HepG2 (cell line): Measurements from ENCODE around the gene TMEM97. TPM values are rescaled to one million over a fixed set of nuclear protein-coding genes. Genes with fewer than 3 reads are reported as not detected.

Experiments used
- ARNT ChIP-seq: fragments of 450-650 bp; IDR thresholded peaks from 2 replicates; pipeline ENCODE4 v1.6.1; 2017
- ATRX ChIP-seq: sonication (generic); formaldehyde crosslinking; IDR thresholded peaks from 2 replicates; pipeline ENCODE4 v1.4.0; 2020; ENCODE audit warnings: missing genetic modification reagents, borderline replicate concordance
- ESRRA ChIP-seq: sonication (generic); formaldehyde crosslinking; IDR thresholded peaks from 2 replicates; pipeline ENCODE4 v1.5.1; 2020; ENCODE audit warnings: mild to moderate bottlenecking, low read depth, missing genetic modification reagents
- NFKB2 ChIP-seq: sonication (generic); formaldehyde crosslinking; IDR thresholded peaks from 2 replicates; pipeline ENCODE4 v1.4.0; 2020; ENCODE audit warnings: missing genetic modification reagents, borderline replicate concordance
- NPAS2 ChIP-seq: sonication (generic); formaldehyde crosslinking; IDR thresholded peaks from 2 replicates; pipeline ENCODE4 v1.8.0; 2022; ENCODE audit warnings: mild to moderate bottlenecking, missing genetic modification reagents, borderline replicate concordance
- PAX8 ChIP-seq: sonication (generic); formaldehyde crosslinking; IDR thresholded peaks from 2 replicates; pipeline ENCODE4 v1.8.0; 2022; ENCODE audit warnings: mild to moderate bottlenecking, missing genetic modification reagents, borderline replicate concordance
- SUZ12 ChIP-seq: fragments of 150-350 bp; IDR thresholded peaks from 2 replicates; pipeline ENCODE4 v1.6.1; 2014; ENCODE audit warnings: low read depth, low read length
- ZNF281 ChIP-seq: sonication (generic); formaldehyde crosslinking; IDR thresholded peaks from 2 replicates; pipeline ENCODE4 v1.4.0; 2020; ENCODE audit warnings: missing genetic modification reagents, borderline replicate concordance
- polyA plus RNA-seq, 8 experiments: library from polyadenylated mRNA; depleted of rRNA in 3 of 8; stranded (reverse) in 7 of 8; unstranded in 1 of 8; fragments of >200 nt; fragmentation: Illumina TruSeq in 4 of 8; extraction: Trizol in 4 of 8; gene quantifications; 2 replicates each; pipeline versions ENCODE4 v1.2.1 to v1.2.3, GENCODE V29; 2011 to 2016; ENCODE audit warnings: low read depth in 4 of 8, missing spikeins in 1 of 8, mixed read lengths in 1 of 8; ENCODE audit not compliant: insufficient read depth in 1 of 8
- total RNA-seq, 5 experiments: library from RNA; depleted of rRNA; stranded (reverse); fragments of >200 nt; fragmentation: Illumina TruSeq; extraction: Trizol; gene quantifications; 2 replicates each; pipeline ENCODE4 v1.2.3, GENCODE V29; 2016; ENCODE audit warnings: low read depth in 1 of 5
- TF ChIP-seq, protein P1 (sequence below): sonication (generic); formaldehyde crosslinking; IDR thresholded peaks from 2 replicates; pipeline ENCODE4 v1.4.0; 2020; ENCODE audit warnings: missing genetic modification reagents, mild to moderate bottlenecking, borderline replicate concordance
- TF ChIP-seq, protein P2 (sequence below): sonication (generic); formaldehyde crosslinking; IDR thresholded peaks from 2 replicates; pipeline ENCODE4 v1.4.0; 2020; ENCODE audit warnings: missing genetic modification reagents

TMEM97 gene
- total and polyA plus RNA-seq, 2 of the 13 experiments (the other 11 are each of a cell fraction or from before 2014, with no cell fraction given) = 69.6 to 137 TPM

DNA sequence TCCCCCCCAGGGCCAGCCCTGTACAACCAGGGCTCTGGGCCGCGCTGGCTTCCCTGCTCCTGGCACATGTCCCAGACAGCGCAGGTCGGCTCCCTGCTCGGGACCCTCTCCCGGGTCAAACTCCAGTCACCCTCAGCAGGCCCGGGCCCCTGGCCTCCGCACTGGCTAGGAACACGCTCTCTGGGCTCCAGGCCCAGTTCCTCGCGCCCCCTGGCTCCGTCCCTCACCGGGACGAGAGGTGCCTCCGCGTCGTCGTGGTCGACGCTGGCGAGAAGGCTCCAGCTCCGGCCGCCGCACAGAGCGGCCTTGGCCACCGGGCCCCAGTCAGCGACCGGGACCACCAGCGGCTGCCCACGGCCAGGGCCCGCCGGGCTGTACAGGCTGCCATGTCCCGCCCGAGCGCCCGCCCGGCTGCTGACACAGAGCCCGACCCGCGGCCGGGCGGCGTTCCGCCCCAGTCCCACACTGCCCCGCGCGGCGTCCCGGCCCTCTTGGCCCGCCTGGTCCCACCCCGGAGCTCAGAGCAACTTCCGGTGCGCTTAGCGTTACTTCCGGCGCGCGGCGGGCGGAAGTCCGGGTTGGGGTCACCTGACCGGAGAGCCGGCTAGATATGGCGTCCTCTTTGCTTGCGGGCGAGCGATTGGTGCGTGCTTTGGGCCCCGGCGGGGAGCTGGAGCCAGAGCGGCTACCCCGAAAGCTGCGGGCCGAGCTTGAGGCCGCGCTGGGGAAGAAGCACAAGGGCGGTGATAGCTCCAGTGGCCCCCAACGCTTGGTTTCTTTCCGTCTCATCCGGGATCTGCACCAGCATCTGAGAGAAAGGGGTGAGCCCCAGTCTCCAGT, 38.3 kb downstream of the TMEM97 start, which contains the start of gene POLDIP2 (continued):
- TF ChIP-seq ZNF281 (CRISPR knock-in tag) (0 out of 2 replicates have a peak, but pooled peaks have one; percentile 46), PAX8 (CRISPR knock-in tag) (peak; percentile 85; the same call in 1 of the 2 replicates), ESRRA (CRISPR knock-in tag) (peak; percentile 66; the same call in 1 of the 2 replicates), ARNT (no peak), NFKB2 (CRISPR knock-in tag) (no peak; the same call in 1 of the 2 replicates), NPAS2 (CRISPR knock-in tag) (no peak), SUZ12 (peak; percentile 39; the same call in 1 of the 2 replicates), ATRX (CRISPR knock-in tag) (no peak)
- TF ChIP-seq, protein P1, sequence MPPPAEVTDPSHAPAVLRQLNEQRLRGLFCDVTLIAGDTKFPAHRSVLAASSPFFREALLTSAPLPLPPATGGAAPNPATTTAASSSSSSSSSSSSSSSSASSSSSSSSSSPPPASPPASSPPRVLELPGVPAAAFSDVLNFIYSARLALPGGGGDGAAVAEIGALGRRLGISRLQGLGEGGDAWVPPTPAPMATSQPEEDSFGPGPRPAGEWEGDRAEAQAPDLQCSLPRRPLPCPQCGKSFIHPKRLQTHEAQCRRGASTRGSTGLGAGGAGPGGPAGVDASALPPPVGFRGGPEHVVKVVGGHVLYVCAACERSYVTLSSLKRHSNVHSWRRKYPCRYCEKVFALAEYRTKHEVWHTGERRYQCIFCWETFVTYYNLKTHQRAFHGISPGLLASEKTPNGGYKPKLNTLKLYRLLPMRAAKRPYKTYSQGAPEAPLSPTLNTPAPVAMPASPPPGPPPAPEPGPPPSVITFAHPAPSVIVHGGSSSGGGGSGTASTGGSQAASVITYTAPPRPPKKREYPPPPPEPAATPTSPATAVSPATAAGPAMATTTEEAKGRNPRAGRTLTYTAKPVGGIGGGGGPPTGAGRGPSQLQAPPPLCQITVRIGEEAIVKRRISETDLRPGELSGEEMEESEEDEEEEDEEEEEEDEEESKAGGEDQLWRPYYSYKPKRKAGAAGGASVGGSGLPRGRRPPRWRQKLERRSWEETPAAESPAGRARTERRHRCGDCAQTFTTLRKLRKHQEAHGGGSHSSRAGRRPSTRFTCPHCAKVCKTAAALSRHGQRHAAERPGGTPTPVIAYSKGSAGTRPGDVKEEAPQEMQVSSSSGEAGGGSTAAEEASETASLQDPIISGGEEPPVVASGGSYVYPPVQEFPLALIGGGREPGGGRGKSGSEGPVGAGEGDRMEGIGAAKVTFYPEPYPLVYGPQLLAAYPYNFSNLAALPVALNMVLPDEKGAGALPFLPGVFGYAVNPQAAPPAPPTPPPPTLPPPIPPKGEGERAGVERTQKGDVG = 0 out of 2 replicates have a peak, but pooled peaks have one; percentile 1
- TF ChIP-seq, protein P2, sequence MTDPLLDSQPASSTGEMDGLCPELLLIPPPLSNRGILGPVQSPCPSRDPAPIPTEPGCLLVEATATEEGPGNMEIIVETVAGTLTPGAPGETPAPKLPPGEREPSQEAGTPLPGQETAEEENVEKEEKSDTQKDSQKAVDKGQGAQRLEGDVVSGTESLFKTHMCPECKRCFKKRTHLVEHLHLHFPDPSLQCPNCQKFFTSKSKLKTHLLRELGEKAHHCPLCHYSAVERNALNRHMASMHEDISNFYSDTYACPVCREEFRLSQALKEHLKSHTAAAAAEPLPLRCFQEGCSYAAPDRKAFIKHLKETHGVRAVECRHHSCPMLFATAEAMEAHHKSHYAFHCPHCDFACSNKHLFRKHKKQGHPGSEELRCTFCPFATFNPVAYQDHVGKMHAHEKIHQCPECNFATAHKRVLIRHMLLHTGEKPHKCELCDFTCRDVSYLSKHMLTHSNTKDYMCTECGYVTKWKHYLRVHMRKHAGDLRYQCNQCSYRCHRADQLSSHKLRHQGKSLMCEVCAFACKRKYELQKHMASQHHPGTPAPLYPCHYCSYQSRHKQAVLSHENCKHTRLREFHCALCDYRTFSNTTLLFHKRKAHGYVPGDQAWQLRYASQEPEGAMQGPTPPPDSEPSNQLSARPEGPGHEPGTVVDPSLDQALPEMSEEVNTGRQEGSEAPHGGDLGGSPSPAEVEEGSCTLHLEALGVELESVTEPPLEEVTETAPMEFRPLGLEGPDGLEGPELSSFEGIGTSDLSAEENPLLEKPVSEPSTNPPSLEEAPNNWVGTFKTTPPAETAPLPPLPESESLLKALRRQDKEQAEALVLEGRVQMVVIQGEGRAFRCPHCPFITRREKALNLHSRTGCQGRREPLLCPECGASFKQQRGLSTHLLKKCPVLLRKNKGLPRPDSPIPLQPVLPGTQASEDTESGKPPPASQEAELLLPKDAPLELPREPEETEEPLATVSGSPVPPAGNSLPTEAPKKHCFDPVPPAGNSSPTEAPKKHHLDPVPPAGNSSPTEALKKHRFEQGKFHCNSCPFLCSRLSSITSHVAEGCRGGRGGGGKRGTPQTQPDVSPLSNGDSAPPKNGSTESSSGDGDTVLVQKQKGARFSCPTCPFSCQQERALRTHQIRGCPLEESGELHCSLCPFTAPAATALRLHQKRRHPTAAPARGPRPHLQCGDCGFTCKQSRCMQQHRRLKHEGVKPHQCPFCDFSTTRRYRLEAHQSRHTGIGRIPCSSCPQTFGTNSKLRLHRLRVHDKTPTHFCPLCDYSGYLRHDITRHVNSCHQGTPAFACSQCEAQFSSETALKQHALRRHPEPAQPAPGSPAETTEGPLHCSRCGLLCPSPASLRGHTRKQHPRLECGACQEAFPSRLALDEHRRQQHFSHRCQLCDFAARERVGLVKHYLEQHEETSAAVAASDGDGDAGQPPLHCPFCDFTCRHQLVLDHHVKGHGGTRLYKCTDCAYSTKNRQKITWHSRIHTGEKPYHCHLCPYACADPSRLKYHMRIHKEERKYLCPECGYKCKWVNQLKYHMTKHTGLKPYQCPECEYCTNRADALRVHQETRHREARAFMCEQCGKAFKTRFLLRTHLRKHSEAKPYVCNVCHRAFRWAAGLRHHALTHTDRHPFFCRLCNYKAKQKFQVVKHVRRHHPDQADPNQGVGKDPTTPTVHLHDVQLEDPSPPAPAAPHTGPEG (CRISPR knock-in tag) = peak; percentile 95
